GM12865 (cell line): Measurements from ENCODE around the gene STARD10.
A peak's percentile ranks its signal among the peaks of the same experiment; 100 is the strongest.

Experiments used
- DNase-seq: peaks from one replicate; pipeline ENCODE4 v3.0.0; 2010; ENCODE audit warnings: low read depth
- H3K4me3 ChIP-seq: 2 replicates; pipeline ENCODE4 v1.5.1; 2011; ENCODE audit warnings: mild to moderate bottlenecking, low read depth, low read length, control low read depth
- CTCF ChIP-seq: IDR thresholded peaks from 2 replicates; pipeline ENCODE4 v1.5.1; 2011; ENCODE audit warnings: low read length, control low read depth, low read depth, inconsistent platforms; ENCODE audit not compliant: insufficient read depth; ENCODE audit errors: missing control alignments

The STARD10 gene

GRCh38 chr11:72719144-72719543, 74.7 kb downstream of the STARD10 start:
- DNase-seq: peak; percentile 59
- TF ChIP-seq CTCF: no peak
- no peak overlapping the region for H3K4me3 ChIP-seq

DNA sequence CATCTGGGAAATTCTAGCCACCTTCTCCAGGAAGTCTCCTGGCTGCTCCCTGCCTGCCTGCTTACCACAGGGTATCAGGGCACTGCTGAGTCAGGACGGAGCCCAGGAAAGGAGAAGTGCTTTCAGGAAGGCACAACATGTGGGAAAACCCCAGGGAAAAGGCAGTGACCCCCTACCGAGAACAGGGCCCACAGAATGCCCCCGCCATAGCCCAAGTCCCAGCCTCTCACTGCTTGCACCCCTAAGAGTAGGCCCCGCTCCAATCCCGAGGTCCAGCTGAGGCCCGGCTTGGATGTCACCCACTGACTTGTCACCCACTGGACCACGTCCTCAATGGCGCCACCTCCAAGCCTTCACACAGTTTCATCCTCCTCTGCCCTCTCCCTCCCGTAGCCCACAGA, 75.7 kb downstream of the STARD10 start:
- DNase-seq: no peak

DNA sequence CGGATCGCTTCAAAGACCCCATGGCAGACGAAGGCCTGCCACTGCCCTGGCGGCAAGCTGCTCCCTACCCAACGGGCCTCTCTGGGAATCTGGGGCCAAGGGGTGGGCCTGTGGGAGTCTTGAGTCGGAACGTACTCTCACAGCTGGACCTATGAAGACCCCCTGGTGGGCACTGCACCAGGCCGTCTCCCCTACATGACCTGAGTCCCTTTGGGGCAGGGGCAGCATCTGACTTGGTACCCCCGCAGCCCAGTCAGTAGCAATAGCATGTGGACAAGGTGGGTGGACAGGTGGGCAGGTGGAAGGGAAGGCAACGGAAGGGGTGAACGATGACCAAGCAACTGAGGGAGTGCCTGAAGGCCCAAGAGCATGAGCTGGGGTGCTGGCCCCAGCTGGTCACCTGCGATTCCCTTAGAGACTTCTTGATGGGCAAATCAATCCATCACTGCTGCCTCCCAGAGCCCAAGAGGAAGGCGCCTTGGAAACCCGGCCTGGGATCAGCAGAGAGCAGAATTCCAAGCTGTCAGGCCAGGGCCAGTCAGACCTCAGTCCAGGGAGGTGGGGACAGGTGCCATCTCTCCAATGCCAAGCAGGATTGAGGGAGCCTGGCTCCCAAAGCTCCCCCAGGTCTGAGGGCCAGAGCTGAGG, 76.9 kb downstream of the STARD10 start:
- no peak for TF ChIP-seq CTCF
- no peak for DNase-seq
- H3K4me3 ChIP-seq: no peak overlapping the region

More for the DNA sequence above, 75.7 kb downstream of the STARD10 start:
- H3K4me3 ChIP-seq: no peak overlapping the region
- no peak for TF ChIP-seq CTCF

DNA sequence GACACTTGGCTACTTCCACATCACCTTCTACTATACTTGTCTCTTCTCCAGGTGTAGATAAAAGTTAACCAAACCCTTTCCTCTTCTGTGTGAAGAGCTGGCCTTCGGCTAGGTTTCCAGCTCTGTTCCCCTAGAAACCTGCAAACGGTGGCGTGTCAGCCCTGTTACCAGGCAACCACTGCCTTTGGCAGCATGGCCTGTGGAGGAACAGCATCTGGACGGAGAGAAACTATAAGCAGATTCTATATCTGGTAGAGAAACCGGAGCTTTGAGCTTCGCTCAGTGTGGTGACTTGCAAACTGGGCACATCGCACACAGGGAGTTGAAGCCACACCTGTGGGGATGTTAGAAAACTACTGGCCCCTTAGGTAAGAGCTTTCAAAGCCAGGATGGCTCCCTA, 77.6 kb downstream of the STARD10 start:
- no peak overlapping the region for H3K4me3 ChIP-seq
- no peak for DNase-seq
- no peak for TF ChIP-seq CTCF

GRCh38 chr11:72712841-72713240, 81.0 kb downstream of the STARD10 start:
- H3K4me3 ChIP-seq: no peak overlapping the region
- no peak for TF ChIP-seq CTCF
- no peak for DNase-seq

DNA sequence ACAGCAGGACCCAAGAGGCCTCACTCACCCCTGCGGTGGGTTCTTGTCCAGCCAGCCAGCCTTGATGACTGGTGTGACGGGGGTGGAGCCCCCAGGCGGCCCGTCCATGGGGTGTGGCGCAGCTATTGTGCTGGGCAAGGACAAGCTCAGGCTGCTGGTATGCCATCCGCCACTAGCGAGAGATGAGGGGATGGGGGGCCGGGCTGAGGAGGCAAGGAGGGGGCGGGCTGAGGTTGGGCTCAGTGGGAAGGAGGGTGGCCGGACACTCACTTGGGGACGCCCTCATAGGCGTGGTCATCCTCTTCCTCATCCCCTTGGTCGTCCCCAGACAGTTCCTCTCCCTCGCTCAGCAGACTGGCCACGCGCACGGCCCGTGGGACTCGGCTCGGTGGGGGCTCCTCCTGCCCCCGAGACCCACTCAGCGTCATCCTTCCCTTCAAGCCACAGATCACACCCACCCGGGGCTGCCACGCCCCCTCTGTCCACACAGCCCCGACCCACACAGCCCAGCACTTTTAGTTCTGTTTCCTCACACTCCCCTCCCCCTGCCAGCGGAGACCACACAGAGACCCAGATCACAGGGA, 81.6 kb downstream of the STARD10 start:
- no peak for TF ChIP-seq CTCF

DNA sequence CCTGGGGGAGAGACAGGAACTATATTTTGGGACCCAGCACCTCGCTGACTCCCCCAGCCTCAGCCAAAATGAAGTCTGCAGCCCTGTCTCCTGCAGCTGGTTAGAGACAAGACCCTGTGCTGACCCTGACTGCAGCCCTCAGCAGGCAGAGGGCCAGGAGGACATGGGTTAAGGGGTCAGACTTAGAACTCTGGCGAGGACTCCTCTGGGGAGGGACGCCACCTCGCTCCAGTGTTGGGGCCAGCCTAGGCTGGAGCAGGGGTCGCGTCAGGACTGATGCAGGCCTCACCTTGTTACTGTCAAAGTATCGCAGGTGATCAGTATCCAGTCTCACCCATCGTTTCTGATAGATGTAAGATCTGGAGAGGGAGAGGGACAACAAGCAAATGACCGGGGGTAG, 82.7 kb downstream of the STARD10 start:
- no peak for DNase-seq
- no peak overlapping the region for H3K4me3 ChIP-seq
- no peak for TF ChIP-seq CTCF

More for the DNA sequence above, 81.6 kb downstream of the STARD10 start:
- no peak for DNase-seq
- no peak overlapping the region for H3K4me3 ChIP-seq
